AML-193 (cell line): ENCODE results near the gene ZPBP.

Experiments used
- DNase-seq, 2 experiments: peaks; one replicate each; lab custom pipeline; 2025; lab: John Stamatoyannopoulos, UW

Gene ZPBP, protein sequence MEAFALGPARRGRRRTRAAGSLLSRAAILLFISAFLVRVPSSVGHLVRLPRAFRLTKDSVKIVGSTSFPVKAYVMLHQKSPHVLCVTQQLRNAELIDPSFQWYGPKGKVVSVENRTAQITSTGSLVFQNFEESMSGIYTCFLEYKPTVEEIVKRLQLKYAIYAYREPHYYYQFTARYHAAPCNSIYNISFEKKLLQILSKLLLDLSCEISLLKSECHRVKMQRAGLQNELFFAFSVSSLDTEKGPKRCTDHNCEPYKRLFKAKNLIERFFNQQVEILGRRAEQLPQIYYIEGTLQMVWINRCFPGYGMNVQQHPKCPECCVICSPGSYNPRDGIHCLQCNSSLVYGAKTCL

GRCh38 chr7:50092579-50093491 is at the start of gene ZPBP:
ZPBP (minus strand) TSS chr7:50093246; CDS start chr7:50093194, 52 bp downstream.
- peak; percentile 31 to 66 for DNase-seq

DNA sequence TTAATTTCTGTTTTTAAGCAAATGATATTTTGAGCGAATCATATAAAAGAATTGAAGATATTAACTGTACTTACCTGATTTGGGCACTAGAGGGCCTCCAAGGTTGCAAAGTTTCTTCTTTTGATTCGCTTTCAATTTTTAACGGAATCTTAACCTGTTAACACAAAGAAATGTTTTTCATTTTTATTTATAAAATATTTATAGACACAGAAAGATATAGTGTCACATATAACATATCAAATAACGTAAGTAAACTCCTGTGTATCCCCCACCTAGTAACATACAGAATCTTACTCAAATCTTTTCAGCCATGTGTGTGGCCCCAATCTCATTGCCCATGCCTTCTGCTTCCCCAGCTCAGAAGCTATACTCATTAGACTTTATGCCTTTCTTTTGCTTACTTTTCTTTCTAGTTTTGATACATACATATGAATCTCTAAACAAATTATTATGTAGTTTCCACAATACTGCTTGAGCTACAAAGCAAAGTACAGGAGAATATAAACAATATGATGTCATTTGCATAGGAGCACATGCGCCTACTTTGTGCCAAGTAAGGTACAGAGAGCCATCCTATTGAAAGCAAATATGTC is 49.5 kb upstream of the ZPBP start:
- peak; percentile 49 to 65 for DNase-seq

DNA sequence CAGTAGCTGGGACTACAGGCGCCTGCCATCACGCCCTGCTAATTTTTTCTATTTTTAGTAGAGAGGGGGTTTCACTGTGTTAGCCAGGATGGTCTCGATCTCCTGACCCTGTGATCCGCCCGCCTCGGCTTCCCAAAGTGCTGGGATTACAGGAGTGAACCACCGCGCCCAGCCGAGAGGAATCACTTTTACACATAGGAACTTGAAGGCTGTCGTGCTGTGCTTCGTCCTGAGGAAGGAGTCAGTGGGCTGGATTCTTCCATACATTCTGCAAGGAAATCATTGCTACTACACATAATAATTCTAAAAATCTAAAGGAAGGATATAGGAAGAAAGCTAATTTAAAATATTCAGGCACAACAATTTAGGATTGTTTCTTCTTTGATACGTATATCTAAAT is 48.8 kb upstream of the ZPBP start:
- no peak for DNase-seq

DNA sequence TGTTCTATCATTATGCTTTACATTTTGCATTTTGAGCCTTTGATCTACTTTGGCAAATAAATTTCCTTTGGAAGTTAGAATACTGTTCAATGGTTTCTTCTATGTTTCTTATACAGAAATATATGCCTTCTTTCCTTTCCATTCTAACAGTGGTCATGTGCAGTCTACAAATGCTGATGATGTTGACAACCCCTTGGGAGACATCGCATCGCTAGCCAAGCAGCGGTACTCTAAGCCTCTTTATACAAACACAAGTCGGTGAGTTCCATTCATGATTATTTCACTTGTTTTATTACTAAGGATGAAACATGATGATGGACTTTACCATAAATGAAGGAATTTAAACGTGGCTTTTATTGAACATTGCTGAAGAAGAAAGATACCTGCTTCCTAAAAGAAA is 48.1 kb upstream of the ZPBP start:
- no peak for DNase-seq

- no peak for DNase-seq
These were observed 47.6 kb upstream of the ZPBP start for GRCh38 chr7:50140688-50141087.

GRCh38 chr7:50138101-50138500 is 45.1 kb upstream of the ZPBP start:
- no peak for DNase-seq

DNA sequence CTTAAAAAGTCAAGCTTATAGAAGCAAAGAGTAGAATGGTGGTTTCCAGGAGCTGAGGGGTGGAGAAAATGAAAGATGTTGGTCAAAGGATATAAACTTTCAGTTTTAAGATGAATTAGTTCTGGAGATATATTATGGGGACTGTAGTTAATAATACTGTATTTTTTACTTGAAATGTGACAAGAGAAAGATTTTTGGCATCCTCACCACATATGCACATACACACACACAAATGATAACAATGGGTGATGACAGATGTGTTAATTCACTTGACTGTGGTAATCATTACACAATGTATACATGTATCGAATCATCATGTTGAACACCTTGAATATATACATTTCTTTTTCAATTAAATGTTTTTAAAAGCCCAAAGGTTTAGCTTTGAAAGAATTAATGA is 32.7 kb upstream of the ZPBP start:
- no peak for DNase-seq

- no peak for DNase-seq
These were observed 28.2 kb upstream of the ZPBP start for GRCh38 chr7:50121286-50121685.

- peak; percentile 14 to 19 for DNase-seq
These were observed 27.0 kb upstream of the ZPBP start for GRCh38 chr7:50119815-50120637.

DNA sequence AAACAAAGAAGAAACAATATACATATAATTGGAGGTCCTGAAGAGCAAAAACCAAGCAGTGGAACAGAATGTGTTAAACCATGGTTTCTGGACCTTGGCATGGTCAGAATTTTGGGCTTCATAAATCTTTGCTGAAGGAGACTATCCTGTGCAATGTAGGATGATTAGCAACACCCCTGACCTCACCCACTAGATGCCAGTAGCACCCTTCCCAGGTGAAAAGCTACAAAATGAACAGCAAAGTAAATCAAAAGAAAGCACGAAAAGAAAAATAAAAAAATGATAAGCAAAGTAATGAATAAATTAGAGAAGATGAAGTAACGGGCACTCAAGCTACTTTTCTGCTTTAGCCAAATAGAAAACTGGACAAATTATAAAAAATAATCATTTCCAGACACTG is 19.2 kb upstream of the ZPBP start:
- DNase-seq: no peak

DNA sequence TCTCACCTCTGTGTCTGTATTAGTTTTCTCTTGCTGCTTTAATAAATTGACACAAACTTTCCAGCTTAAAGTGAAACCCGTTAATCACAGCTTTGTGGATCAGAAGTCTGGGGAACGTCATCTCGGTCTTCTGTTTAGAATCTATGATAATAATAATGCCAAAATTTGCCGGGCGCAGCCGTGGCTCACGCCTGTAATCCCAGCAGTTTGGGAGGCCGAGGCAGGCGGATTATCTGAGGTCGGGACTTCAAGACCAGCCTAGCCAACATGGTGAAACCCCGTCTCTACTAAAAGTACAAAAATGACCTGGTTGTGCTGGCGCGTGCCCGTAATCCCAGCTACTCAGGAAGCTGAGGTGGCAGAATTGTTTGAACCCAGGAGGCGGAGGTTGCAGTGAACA is 8.8 kb upstream of the ZPBP start:
- no peak for DNase-seq

DNA sequence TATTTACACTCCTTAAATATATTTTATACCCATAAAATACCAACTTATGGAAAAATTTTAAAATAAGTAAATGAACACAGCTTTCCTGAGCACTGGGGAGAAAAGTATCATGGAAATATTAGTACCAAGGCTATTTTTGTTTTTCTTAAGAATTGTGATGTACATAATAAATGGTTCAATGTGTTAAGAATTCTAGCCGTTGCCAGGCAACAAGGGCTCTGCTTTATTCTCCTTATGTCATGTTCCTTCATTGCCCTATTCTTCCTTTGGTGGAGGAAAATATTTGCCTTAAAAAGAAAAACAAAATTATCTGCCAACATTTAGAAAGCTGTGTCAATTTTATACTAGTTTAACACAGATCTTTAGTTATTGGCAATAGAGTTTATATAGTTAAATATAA is 2.6 kb upstream of the ZPBP start:
- no peak for DNase-seq

DNA sequence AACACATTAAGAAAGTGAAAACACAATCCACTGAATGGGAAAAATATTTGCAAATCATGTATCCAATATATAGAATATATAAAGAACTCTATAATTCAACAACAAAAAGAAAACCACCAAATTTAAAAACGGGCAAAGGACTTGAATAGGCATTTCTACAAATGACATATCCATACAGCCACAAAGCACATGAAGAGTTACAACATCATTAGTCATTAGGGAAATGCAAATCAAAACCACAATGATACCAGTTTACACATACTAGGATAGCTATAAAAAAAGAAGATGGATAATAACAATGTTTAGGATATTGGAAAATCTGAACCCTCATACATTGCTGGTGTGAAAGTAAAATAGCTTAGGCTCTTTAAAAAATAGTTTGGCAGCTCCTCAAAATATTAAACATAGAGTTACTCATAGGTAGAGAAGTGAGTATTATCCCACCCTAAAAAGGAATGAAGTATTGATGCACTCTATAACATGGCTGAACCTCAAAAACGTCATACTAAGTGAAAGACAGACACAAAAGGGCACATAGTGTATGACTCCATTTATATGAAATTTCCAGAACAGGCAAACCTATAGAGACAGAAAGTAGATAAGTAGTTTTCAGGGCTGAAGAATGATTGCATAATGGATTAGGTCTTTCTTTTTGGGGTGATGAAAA is 4.5 kb downstream of the ZPBP start:
- DNase-seq: peak in 1 of 2 experiments; percentile 29

DNA sequence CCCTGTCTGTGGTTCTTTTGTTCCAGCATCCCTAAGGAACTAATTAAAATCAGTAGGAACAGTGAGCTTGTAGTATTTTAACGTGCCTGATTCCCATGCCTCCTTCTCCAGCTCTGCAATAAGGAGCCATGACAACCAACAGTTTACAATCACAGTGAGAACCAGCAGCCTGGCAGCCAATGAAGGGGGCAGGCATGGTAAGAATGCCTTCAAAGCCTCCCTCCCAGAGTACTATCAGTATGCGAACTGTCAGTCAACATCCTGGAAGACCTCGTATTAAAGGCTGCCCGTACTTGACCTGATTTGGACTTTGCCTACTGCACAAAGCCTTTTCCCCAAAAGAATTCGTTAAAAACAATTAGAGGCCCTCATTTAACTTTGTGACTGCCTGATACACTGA is 7.7 kb downstream of the ZPBP start:
- no peak for DNase-seq

GRCh38 chr7:50073093-50073492 is 20.0 kb downstream of the ZPBP start:
- no peak for DNase-seq

DNA sequence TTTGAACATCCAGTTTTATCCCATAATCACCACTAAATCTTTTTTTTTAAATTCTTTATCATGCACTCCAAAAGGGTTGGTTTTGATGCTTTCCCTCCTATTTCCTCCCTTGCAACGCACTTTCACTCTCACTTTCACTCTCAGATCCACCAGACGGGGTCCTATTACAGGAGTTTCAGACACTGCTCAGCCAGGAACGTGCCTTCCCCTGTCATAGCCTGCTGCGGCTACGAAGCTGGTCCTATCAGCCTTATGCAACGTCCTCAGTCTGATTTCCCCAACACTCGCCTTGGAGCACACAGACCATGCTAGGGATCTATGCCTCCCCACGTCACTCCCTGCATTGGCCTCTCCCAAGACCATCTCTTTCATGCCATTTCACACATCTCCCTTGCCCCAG is 23.4 kb downstream of the ZPBP start:
- DNase-seq: no peak

DNA sequence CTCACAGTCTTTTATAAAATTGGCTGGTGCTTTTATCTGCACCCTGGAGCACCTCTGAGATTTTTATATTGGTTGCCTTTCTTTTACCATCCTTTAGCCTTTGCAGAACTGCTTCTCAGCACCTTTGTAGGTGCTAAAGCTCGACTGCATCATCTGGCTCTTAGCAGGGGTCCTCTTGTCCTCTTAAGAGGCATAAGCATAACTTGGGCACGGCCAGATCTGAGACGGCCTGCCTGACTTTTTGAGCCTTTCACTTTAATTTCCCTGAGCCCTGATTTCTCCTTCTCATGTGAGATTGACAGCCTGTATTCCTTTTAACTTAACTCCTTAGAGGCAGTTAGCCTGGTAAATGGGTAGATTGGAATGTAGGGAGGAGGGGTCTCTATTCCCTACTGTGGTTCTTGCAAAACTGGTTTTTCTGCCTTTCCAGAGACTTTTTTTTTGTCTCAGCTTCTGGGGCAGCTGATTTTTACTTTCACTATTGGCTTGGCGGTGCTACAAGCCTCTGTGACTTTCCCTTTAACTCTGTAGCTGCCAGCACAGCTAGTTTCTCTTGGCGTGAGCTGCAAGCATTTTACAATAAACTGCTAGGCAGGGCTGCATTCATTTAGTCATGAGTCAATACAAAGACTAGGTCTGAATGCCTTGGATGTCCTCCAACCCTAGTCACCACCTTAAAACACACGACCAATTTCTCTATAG is 24.0 kb downstream of the ZPBP start:
- DNase-seq: no peak

DNA sequence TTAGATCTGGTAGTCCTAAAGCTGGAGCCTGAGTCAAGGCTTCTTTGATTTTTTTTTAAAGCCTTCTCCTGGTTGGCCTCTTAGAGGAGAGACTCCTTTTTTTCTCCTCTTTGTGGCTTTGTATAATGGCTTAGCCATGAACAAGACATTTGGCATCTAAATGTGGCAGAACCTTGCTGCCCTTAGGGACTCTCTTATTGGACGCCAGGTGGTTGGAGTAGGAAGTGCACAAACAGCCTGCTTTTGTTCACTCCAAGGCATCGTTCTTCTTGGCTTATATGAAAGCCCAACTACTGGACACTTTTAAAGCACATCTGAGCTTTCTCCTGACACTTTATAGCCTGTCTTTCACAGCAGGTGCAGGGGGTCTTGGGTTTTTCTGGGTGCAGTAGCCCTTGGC is 25.0 kb downstream of the ZPBP start:
- peak; percentile 2 to 14 for DNase-seq

DNA sequence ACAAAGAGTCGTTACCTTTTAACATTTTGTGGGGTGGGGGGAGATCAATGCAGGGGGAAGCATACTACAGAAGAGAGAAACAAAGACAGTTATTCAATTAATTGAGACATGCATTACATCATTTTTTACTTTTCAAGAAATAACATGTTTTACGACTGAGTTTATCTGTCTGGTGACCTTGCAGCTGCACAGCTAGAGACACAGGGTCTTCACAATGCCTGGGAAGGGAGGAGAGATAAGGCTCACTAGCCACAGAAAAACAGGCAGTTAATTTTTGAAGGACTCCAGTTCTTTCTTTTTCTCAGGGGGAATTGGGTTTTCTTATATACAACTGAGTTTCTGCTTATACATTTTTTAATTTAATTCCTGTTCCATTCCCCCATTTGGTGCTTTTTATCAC is 30.1 kb downstream of the ZPBP start:
- DNase-seq: no peak

- DNase-seq: peak; percentile 1 to 3
These were observed 36.9 kb downstream of the ZPBP start for GRCh38 chr7:50056131-50056530.

- DNase-seq: no peak
These were observed 45.3 kb downstream of the ZPBP start for GRCh38 chr7:50047716-50048115.
